ENCODE measurements around the gene SLC7A14. TPM values are rescaled to one million over a fixed set of nuclear protein-coding genes. Genes with fewer than 3 reads are reported as not detected.

Gene SLC7A14
- total RNA-seq, 1 experiment from 2014 or later = not detected

DNA sequence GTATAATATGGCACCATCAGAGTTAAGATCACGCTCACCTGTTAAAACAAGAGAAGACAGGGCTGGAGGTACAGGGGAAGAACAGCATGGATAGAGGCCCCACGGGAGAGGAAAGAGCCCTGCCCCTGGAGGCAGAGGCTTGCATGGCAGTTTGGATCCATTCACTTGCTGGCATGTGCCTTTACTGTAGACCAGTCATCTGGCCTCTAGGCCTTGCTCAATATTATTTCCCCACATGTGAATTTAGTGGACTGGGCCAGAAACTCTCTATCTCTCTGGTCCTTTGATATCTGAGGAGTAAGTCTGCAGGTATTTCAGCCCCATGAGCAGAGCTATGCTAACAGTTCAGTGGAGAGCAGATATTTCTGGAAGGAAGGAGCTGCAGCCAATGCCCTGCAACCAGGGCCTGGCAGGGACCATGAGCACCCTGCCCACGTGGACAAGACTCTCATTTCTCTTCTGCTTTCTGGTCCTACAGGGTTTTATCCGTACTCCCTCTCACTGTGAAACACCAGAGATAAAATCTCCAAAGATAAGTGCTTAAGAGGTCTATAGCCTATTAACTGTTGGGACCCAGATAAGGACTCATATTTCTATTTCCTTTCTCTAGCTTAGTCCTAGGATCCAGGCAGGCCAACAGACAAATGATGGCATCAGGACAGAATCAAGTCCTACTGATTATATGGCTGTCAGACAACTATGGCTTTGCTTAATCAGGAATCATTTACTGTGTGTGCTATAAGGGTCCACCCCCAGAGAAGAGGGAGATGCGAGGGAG lies 102.2 kb downstream of the SLC7A14 start:
- no peak overlapping the region for H3K27ac Mint-ChIP-seq (ENCODE audit: unreplicated experiment)
- CTCF ChIA-PET = no interaction called here
- H3K9me3 Mint-ChIP-seq (ENCODE audit: low read depth, unreplicated experiment) = no peaks in the 10 kb centered on the region
- intact Hi-C loops (cut with micrococcal nuclease; ENCODE audit: unreplicated experiment) = no loop called here
- BruUV-seq (replicated peaks) = no TSS peak
- H3K36me3 Mint-ChIP-seq (ENCODE audit: insufficient read depth, unreplicated experiment) = peaks cover 5% of the 10 kb centered on the region
- peaks cover 45% of the 10 kb centered on the region for H3K27me3 Mint-ChIP-seq (ENCODE audit: unreplicated experiment)
- H3K4me3 Mint-ChIP-seq (ENCODE audit: low read depth, unreplicated experiment) = no peak overlapping the region
- peak; percentile 20 for DNase-seq
- TF ChIP-seq, protein P1, sequence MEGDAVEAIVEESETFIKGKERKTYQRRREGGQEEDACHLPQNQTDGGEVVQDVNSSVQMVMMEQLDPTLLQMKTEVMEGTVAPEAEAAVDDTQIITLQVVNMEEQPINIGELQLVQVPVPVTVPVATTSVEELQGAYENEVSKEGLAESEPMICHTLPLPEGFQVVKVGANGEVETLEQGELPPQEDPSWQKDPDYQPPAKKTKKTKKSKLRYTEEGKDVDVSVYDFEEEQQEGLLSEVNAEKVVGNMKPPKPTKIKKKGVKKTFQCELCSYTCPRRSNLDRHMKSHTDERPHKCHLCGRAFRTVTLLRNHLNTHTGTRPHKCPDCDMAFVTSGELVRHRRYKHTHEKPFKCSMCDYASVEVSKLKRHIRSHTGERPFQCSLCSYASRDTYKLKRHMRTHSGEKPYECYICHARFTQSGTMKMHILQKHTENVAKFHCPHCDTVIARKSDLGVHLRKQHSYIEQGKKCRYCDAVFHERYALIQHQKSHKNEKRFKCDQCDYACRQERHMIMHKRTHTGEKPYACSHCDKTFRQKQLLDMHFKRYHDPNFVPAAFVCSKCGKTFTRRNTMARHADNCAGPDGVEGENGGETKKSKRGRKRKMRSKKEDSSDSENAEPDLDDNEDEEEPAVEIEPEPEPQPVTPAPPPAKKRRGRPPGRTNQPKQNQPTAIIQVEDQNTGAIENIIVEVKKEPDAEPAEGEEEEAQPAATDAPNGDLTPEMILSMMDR (IDR thresholded peaks at IDR 0.05; ENCODE audit: unreplicated experiment) = peak; percentile 37
- no peaks in the 10 kb centered on the region for H3K4me1 Mint-ChIP-seq (ENCODE audit: low read depth, unreplicated experiment)

DNA sequence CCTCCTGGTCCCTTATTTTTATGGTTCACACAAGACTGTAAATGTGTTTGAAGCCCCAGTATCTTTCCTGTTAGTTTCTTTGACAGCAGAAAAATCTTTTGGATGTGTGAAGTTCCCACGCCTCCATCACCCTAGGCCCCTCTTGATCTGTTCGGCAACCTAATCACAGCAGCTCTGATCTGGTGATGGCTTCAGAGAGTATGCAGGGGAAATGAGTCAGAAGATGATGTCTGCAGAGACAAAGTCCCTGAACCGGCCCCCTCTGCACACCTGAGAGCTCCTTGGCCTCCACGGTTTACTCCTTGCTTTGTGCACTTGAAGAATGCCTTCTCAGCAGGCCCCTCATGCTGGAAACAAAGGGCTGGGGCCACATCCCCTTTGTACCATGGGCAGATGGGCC lies 103.7 kb downstream of the SLC7A14 start:
- Mint-ChIP-seq H3K27me3 (ENCODE audit: unreplicated experiment) (peaks cover 45% of the 10 kb centered on the region), H3K9me3 (ENCODE audit: low read depth, unreplicated experiment) (no peaks in the 10 kb centered on the region), H3K27ac (ENCODE audit: unreplicated experiment) (no peak overlapping the region), H3K4me3 (ENCODE audit: low read depth, unreplicated experiment) (no peak overlapping the region), H3K4me1 (ENCODE audit: low read depth, unreplicated experiment) (peaks cover 4% of the 10 kb centered on the region), H3K36me3 (ENCODE audit: insufficient read depth, unreplicated experiment) (peaks cover 5% of the 10 kb centered on the region)
- TF ChIP-seq, protein P1 (IDR thresholded peaks at IDR 0.05; ENCODE audit: unreplicated experiment) = no peak
- intact Hi-C loops (cut with micrococcal nuclease; ENCODE audit: unreplicated experiment) = no loop called here
- CTCF ChIA-PET = no interaction called here
- no peak for DNase-seq
- no TSS peak for BruUV-seq (replicated peaks)

DNA sequence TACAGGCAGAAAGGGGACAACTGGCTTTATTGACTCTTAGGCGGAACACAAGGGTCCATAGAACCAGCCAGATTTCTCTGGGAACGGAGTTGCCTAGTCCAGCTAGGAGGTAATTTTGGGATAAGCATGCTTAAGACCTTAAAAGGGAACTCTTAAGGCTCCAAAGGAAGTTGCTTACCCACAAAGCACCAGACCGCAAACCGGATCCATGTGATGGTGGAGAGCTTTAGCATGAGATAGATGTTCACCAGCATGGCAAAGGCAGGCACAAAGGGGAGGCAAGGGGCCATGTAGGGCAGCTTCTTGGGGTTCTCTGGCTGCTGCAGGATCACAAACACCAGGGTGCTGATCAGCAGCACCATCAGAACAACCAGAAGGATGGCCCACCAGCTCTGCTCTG lies 105.8 kb downstream of the SLC7A14 start:
- peaks cover 10% of the 10 kb centered on the region for H3K4me1 Mint-ChIP-seq (ENCODE audit: low read depth, unreplicated experiment)
- H3K36me3 Mint-ChIP-seq (ENCODE audit: insufficient read depth, unreplicated experiment) = peaks cover 5% of the 10 kb centered on the region
- CTCF ChIA-PET = no interaction called here
- H3K4me3 Mint-ChIP-seq (ENCODE audit: low read depth, unreplicated experiment) = no peak overlapping the region
- no peaks in the 10 kb centered on the region for H3K9me3 Mint-ChIP-seq (ENCODE audit: low read depth, unreplicated experiment)
- intact Hi-C loops (cut with micrococcal nuclease; ENCODE audit: unreplicated experiment) = no loop called here
- H3K27ac Mint-ChIP-seq (ENCODE audit: unreplicated experiment) = no peak overlapping the region
- no peak for DNase-seq
- BruUV-seq (replicated peaks) = no TSS peak
- TF ChIP-seq, protein P1 (IDR thresholded peaks at IDR 0.05; ENCODE audit: unreplicated experiment) = no peak
- peaks cover 28% of the 10 kb centered on the region for H3K27me3 Mint-ChIP-seq (ENCODE audit: unreplicated experiment)

DNA sequence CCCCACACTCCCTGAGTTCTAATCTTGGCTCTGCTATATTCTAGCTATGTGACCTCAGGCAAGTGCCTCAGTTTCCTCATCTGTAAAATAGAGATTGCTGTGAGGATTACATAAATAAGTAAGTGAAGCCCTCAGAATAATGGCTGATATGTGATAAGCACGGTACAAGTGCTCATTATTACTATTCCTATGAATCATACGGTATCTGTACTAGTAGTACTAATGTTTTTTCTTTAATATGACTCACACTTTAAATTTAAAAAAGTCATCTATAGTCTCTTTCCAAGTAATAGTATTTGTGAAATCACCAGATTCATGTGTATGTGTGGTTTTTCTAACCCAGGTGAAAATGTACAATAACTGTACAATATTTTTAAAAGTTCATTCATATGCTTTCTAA lies 108.5 kb downstream of the SLC7A14 start:
- Mint-ChIP-seq H3K4me3 (ENCODE audit: low read depth, unreplicated experiment) (no peak overlapping the region), H3K9me3 (ENCODE audit: low read depth, unreplicated experiment) (no peaks in the 10 kb centered on the region), H3K36me3 (ENCODE audit: insufficient read depth, unreplicated experiment) (no peaks in the 10 kb centered on the region), H3K27me3 (ENCODE audit: unreplicated experiment) (peaks cover 21% of the 10 kb centered on the region), H3K27ac (ENCODE audit: unreplicated experiment) (no peak overlapping the region), H3K4me1 (ENCODE audit: low read depth, unreplicated experiment) (peaks cover 10% of the 10 kb centered on the region)
- intact Hi-C loops (cut with micrococcal nuclease; ENCODE audit: unreplicated experiment) = no loop called here
- no TSS peak for BruUV-seq (replicated peaks)
- DNase-seq = no peak
- CTCF ChIA-PET = no interaction called here
- TF ChIP-seq, protein P1 (IDR thresholded peaks at IDR 0.05; ENCODE audit: unreplicated experiment) = no peak
